ENCODE results near the gene DIPK1C. TPM values are rescaled to one million over a fixed set of nuclear protein-coding genes. Genes with fewer than 3 reads are reported as not detected.

DIPK1C gene
- total and polyA plus RNA-seq, 4 experiments from 2014 or later = not detected

DNA sequence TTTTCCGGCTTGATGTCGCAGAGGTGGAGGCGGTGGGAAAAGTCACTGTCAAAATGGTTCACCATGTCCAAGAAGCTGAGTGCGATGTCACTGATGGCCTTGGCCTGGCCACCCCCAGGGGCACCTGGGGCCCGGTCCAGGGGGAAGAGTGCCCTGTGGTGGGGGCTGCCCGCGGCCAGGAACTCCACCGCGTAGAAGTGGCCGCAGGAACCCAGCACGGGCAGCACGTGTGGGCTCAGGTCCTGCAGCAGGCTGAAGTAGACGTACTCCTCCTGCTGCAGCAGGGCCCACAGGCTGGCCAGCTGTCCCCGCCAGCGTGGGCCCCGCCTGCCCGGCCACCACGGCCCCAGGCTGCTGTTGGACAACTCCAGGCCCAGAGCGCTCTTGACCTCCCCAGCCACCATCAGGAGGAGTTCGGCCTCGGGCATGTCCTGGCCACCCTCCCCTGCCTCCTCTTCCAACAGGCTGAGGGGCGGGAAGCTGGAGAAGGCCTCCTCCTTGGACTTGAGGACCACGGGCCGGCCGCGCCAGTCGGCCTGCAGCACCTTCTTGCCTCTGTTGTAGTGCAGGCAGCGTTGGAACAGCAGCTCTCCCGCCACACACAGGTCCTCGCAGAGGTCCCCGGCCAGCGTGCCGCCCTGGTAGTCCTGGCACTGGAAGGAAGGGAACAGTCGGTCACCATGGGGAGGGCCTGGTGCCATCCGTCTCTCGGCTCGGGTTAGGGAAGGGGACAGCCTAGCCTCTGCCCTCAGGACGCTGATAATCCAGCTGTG, 10.3 kb downstream of the DIPK1C start:
- H3K36me3 Mint-ChIP-seq = no peaks in the 10 kb centered on the region
- Histone ChIP-seq H3K4me1 (ENCODE audit: insufficient read depth, low read length) (no peaks in the 10 kb centered on the region), H3K27me3 (ENCODE audit: insufficient read depth, low read length) (no peaks in the 10 kb centered on the region), H3K36me3 (ENCODE audit: insufficient read depth, low read length) (no peaks in the 10 kb centered on the region), H3K9me3 (ENCODE audit: control insufficient read depth in 1 of 2, low read length in 2 of 2) (no peaks in the 10 kb centered on the region), H3K4me3 (ENCODE audit: low read length in 2 of 2) (no peak overlapping the region), H3K27ac (ENCODE audit: low read depth, low read length) (no peak overlapping the region)
- intact Hi-C loops (cut with micrococcal nuclease) = no loop called here
- H3K27ac Mint-ChIP-seq = no peak overlapping the region
- H3K4me3 Mint-ChIP-seq = no peak overlapping the region
- ChIA-PET CTCF (ENCODE audit: partially characterized antibody) (no interaction called here), POLR2A (ENCODE audit: partially characterized antibody) (no interaction called here)
- peaks cover 2 to 8% of the 10 kb centered on the region in 2 donors for H3K27me3 Mint-ChIP-seq
- no peaks in the 10 kb centered on the region for H3K9me3 Mint-ChIP-seq
- H3K4me1 Mint-ChIP-seq = no peaks in the 10 kb centered on the region
- DNase-seq = no peak

DNA sequence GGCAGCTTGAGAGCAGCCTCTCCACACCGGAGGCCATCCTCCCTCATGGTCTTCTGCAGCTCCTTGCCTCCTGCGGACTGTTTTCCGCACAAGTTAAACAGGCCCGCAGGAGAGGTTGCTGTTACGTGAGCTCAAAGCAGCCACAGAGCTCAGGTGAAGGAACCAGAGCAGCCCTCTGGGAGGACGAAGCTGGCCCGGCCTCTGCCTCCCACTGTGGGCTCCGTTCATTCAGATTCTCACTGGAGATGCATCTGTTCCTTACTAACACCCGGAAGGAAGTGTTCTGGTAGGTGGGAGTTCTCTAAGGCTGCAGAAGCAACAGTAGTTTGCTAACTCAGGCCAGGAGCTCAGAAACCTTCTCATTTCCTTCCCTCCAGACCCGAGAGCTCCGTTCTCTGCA, 10.9 kb downstream of the DIPK1C start:
- Mint-ChIP-seq H3K27me3 (peaks cover 2 to 7% of the 10 kb centered on the region in 2 donors), H3K4me3 (no peak overlapping the region), H3K9me3 (no peaks in the 10 kb centered on the region), H3K4me1 (no peaks in the 10 kb centered on the region), H3K27ac (no peak overlapping the region), H3K36me3 (no peaks in the 10 kb centered on the region)
- H3K36me3 ChIP-seq (ENCODE audit: insufficient read depth, low read length) = no peaks in the 10 kb centered on the region
- H3K4me3 ChIP-seq (ENCODE audit: low read length in 2 of 2) = no peak overlapping the region
- no peaks in the 10 kb centered on the region for H3K4me1 ChIP-seq (ENCODE audit: insufficient read depth, low read length)
- H3K9me3 ChIP-seq (ENCODE audit: control insufficient read depth in 1 of 2, low read length in 2 of 2) = no peaks in the 10 kb centered on the region
- CTCF ChIA-PET (ENCODE audit: partially characterized antibody) = interaction anchor here (1.3 kb wide), 1 partner anchor 11 kb away, joined by 3 read pairs; no protein-coding TSS in a partner anchor
- intact Hi-C loops (cut with micrococcal nuclease) = no loop called here
- no peak for DNase-seq
- no peak overlapping the region for H3K27ac ChIP-seq (ENCODE audit: low read depth, low read length)
- POLR2A ChIA-PET (ENCODE audit: partially characterized antibody) = no interaction called here
- no peaks in the 10 kb centered on the region for H3K27me3 ChIP-seq (ENCODE audit: insufficient read depth, low read length)

DNA sequence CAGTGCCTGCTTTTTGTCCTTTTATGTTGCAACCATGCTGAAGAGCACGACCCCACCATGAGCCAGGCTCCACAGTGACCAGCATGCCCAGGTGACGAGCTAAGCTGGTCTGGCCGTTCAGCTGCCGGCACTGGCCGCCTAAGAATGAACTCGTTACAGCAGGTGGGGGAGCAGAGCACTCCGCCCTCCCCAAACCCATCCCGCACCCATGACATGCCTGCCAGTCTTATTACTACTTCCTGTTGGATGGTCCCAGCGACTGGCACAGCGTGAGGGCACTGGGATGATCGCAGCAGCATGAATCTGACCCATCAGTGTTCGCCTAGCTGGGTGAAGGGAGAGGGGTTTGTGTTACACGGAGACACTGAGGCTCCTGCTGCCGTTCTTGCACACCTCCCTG, 11.5 kb downstream of the DIPK1C start:
- DNase-seq = no peak
- H3K4me3 Mint-ChIP-seq = no peak overlapping the region
- H3K9me3 Mint-ChIP-seq = no peaks in the 10 kb centered on the region
- CTCF ChIA-PET (ENCODE audit: partially characterized antibody) = interaction anchor here (1.3 kb wide), 1 partner anchor 10 kb away, joined by 3 read pairs; no protein-coding TSS in a partner anchor
- POLR2A ChIA-PET (ENCODE audit: partially characterized antibody) = no interaction called here
- intact Hi-C loops (cut with micrococcal nuclease) = no loop called here
- Histone ChIP-seq H3K9me3 (ENCODE audit: control insufficient read depth in 1 of 2, low read length in 2 of 2) (no peaks in the 10 kb centered on the region), H3K4me3 (ENCODE audit: low read length in 2 of 2) (no peak overlapping the region), H3K4me1 (ENCODE audit: insufficient read depth, low read length) (no peaks in the 10 kb centered on the region), H3K27me3 (ENCODE audit: insufficient read depth, low read length) (no peaks in the 10 kb centered on the region), H3K27ac (ENCODE audit: low read depth, low read length) (no peak overlapping the region), H3K36me3 (ENCODE audit: insufficient read depth, low read length) (no peaks in the 10 kb centered on the region)
- H3K4me1 Mint-ChIP-seq = no peaks in the 10 kb centered on the region
- no peaks in the 10 kb centered on the region for H3K36me3 Mint-ChIP-seq
- H3K27me3 Mint-ChIP-seq = peaks cover 2 to 6% of the 10 kb centered on the region in 2 donors
- H3K27ac Mint-ChIP-seq = peak overlapping the region in 1 of 7 donors; percentile 70

DNA sequence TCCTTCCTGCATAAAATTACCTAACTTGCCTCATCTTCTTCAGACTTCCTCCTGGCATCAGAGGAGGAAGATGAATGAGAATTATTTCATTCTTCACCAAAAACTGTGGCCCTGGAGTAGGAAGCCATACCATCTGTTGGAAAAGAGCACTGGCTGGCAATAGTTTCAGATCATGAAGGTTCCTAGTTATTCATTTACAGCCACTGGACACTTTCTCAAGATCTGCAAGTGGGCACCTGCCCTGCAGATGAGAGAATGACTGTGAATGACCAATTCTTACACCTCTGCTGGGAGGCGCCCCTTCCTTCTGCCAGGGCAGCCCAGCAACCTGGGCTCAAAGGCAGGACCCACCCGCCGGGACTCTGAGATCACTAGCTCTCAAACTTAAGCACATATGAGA, 13.0 kb downstream of the DIPK1C start:
- ChIA-PET POLR2A (ENCODE audit: partially characterized antibody) (no interaction called here), CTCF (ENCODE audit: partially characterized antibody) (no interaction called here)
- intact Hi-C loops (cut with micrococcal nuclease) = no loop called here
- no peaks in the 10 kb centered on the region for H3K27me3 ChIP-seq (ENCODE audit: insufficient read depth, low read length)
- no peaks in the 10 kb centered on the region for H3K9me3 ChIP-seq (ENCODE audit: control insufficient read depth in 1 of 2, low read length in 2 of 2)
- H3K4me1 Mint-ChIP-seq = no peaks in the 10 kb centered on the region
- H3K36me3 Mint-ChIP-seq = no peaks in the 10 kb centered on the region
- no peaks in the 10 kb centered on the region for H3K36me3 ChIP-seq (ENCODE audit: insufficient read depth, low read length)
- H3K4me1 ChIP-seq (ENCODE audit: insufficient read depth, low read length) = no peaks in the 10 kb centered on the region
- no peak overlapping the region for H3K4me3 ChIP-seq (ENCODE audit: low read length in 2 of 2)
- no peak overlapping the region for H3K4me3 Mint-ChIP-seq
- DNase-seq = no peak
- H3K9me3 Mint-ChIP-seq = no peaks in the 10 kb centered on the region
- no peak overlapping the region for H3K27ac Mint-ChIP-seq
- peaks cover 2 to 5% of the 10 kb centered on the region in 2 donors for H3K27me3 Mint-ChIP-seq
- H3K27ac ChIP-seq (ENCODE audit: low read depth, low read length) = no peak overlapping the region

DNA sequence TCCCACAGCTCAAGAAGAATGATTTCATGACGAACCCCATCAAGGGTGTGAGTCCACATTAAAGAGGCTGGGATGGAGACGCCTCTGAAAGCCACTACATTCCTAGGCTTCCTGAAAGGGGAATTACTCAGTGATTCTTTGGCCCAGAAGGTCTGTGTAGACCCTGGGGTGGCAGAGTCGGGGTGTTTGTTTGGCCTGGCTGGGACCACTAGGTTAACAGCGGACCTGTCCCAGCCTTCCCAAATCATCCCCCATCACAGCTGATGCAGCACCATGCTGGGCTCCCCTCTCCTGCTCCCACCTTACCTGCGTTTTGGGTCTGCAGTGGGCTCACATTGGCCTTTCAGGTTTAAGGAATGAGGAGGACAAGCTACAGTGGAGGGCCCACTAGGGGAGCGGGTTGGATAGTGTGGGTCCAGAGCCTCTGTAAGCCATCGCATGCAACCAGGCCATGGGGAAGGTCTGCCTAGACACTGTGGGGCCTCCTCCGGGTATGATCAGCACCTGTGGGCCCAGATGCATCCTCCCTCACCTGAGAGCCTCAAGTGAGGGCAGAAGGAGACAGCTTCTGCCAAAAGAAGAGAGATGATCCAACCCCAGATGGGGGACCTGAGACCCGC, 16.2 kb downstream of the DIPK1C start:
- Histone ChIP-seq H3K4me1 (ENCODE audit: insufficient read depth, low read length) (no peaks in the 10 kb centered on the region), H3K4me3 (ENCODE audit: low read length in 2 of 2) (no peak overlapping the region), H3K36me3 (ENCODE audit: insufficient read depth, low read length) (no peaks in the 10 kb centered on the region), H3K27me3 (ENCODE audit: insufficient read depth, low read length) (no peaks in the 10 kb centered on the region), H3K27ac (ENCODE audit: low read depth, low read length) (no peak overlapping the region), H3K9me3 (ENCODE audit: control insufficient read depth in 1 of 2, low read length in 2 of 2) (no peaks in the 10 kb centered on the region)
- intact Hi-C loops (cut with micrococcal nuclease) = no loop called here
- Mint-ChIP-seq H3K4me3 (no peak overlapping the region), H3K27me3 (peaks cover 0 to 2% of the 10 kb centered on the region in 2 donors), H3K27ac (no peak overlapping the region), H3K9me3 (no peaks in the 10 kb centered on the region), H3K36me3 (no peaks in the 10 kb centered on the region), H3K4me1 (no peaks in the 10 kb centered on the region)
- DNase-seq = no peak
- CTCF ChIA-PET (ENCODE audit: partially characterized antibody) = no interaction called here
- POLR2A ChIA-PET (ENCODE audit: partially characterized antibody) = no interaction called here

DNA sequence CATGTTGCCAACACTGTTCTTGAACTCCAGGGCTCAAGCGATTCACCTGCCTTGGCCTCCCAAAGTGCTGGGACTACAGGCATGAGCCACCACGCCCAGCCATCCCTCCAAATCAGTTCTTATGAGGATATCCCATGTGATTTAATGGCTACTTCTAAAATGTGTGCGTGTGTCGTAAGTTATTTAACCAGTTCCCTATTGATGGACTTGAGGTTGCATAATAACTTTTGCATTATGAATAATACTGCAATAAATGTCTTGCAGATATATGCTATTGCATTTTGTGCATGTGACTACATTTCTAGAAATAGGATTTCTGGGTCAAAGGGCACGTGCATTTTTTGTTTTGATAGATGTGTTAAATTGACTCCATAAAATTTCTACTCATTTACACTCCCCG, 19.0 kb downstream of the DIPK1C start:
- H3K4me3 Mint-ChIP-seq = no peak overlapping the region

DNA sequence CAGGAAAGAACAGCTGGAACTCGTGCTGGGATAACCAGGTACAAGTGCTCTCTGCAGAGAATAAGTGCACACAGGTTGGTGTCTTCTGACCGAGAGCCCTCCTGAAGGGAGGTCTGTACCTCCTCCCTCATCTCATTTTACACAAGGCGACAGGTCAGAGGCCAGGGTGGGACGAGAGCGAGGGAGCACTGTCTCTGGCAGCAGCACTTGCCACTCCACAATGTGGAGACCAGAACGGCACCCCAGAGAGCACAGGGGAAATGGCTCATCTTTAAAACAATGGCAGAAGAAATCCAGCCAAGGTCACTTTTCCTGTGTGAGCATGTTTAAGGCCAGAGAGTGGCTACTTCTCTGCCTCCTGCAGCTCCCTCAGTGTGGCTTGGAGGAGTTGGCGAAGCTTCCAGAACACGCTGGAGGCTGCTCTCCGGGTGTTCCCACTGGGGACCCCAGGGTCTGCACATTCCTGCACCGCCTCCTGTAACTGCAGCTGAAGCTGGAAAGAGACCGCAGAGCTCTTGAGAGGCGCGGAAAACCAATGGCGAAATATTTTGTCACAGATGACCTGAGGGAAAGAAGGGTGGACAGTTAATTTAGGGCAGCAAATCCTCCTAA, 20.8 kb downstream of the DIPK1C start:
- intact Hi-C loops (cut with micrococcal nuclease) = no loop called here
- Mint-ChIP-seq H3K4me1 (no peaks in the 10 kb centered on the region), H3K27me3 (peaks cover 0 to 4% of the 10 kb centered on the region in 2 donors), H3K27ac (no peak overlapping the region), H3K4me3 (no peak overlapping the region), H3K9me3 (no peaks in the 10 kb centered on the region), H3K36me3 (no peaks in the 10 kb centered on the region)
- H3K4me1 ChIP-seq (ENCODE audit: insufficient read depth, low read length) = no peaks in the 10 kb centered on the region
- CTCF ChIA-PET (ENCODE audit: partially characterized antibody) = interaction anchor here (1.3 to 1.4 kb wide), 2 partner anchors 9 to 57 kb away, joined by 3 to 5 read pairs; no protein-coding TSS in a partner anchor
- no peaks in the 10 kb centered on the region for H3K9me3 ChIP-seq (ENCODE audit: control insufficient read depth in 1 of 2, low read length in 2 of 2)
- no peak overlapping the region for H3K27ac ChIP-seq (ENCODE audit: low read depth, low read length)
- no peak overlapping the region for H3K4me3 ChIP-seq (ENCODE audit: low read length in 2 of 2)
- POLR2A ChIA-PET (ENCODE audit: partially characterized antibody) = no interaction called here
- DNase-seq = no peak
- H3K27me3 ChIP-seq (ENCODE audit: insufficient read depth, low read length) = no peaks in the 10 kb centered on the region
- H3K36me3 ChIP-seq (ENCODE audit: insufficient read depth, low read length) = no peaks in the 10 kb centered on the region

More for the DNA sequence above, 19.0 kb downstream of the DIPK1C start:
- no peak for DNase-seq
- no peak overlapping the region for H3K27ac ChIP-seq (ENCODE audit: low read depth, low read length)
- intact Hi-C loops (cut with micrococcal nuclease) = no loop called here
- H3K27ac Mint-ChIP-seq = no peak overlapping the region
- H3K36me3 ChIP-seq (ENCODE audit: insufficient read depth, low read length) = no peaks in the 10 kb centered on the region
- POLR2A ChIA-PET (ENCODE audit: partially characterized antibody) = no interaction called here
- H3K4me1 Mint-ChIP-seq = no peaks in the 10 kb centered on the region
- CTCF ChIA-PET (ENCODE audit: partially characterized antibody) = no interaction called here
- H3K36me3 Mint-ChIP-seq = no peaks in the 10 kb centered on the region
- no peaks in the 10 kb centered on the region for H3K9me3 ChIP-seq (ENCODE audit: control insufficient read depth in 1 of 2, low read length in 2 of 2)
- H3K27me3 ChIP-seq (ENCODE audit: insufficient read depth, low read length) = no peaks in the 10 kb centered on the region
- H3K27me3 Mint-ChIP-seq = peaks cover 0 to 4% of the 10 kb centered on the region in 2 donors
- no peaks in the 10 kb centered on the region for H3K9me3 Mint-ChIP-seq
- H3K4me3 ChIP-seq (ENCODE audit: low read length in 2 of 2) = no peak overlapping the region
- no peaks in the 10 kb centered on the region for H3K4me1 ChIP-seq (ENCODE audit: insufficient read depth, low read length)

Measured in CD4-positive, alpha-beta memory T cell (primary cell).